Measurements from ENCODE around the gene ZSCAN23.

Gene ZSCAN23

GRCh38 chr6:28395918-28396317 lies 47.4 kb downstream of the ZSCAN23 start:
- Histone ChIP-seq H3K4me2 (ENCODE audit: low read length) (peak overlapping the region; percentile 61), H3K9me3 (ENCODE audit: control insufficient read depth, insufficient read depth, low read length) (0 out of 2 replicates have a peak, but pooled peaks cover 3% of the 10 kb centered on the region), H3K4me3 (ENCODE audit: low read length) (no peak overlapping the region), H3F3A (ENCODE audit: control insufficient read depth, insufficient read depth) (no peaks in the 10 kb centered on the region), H3K79me2 (ENCODE audit: control insufficient read depth, low read length) (peaks cover 47% of the 10 kb centered on the region), H3K27me3 (ENCODE audit: control insufficient read depth, low read length) (no peaks in the 10 kb centered on the region), H3K9me2 (replicated peaks; ENCODE audit: control insufficient read depth, low read length) (no peaks in the 10 kb centered on the region), H3K4me1 (ENCODE audit: control insufficient read depth, low read length) (peaks cover 25% of the 10 kb centered on the region), H4K20me1 (ENCODE audit: control insufficient read depth, insufficient read depth, low read depth, low read length) (no peaks in the 10 kb centered on the region), H3K27ac (ENCODE audit: low read depth, low read length) (no peak overlapping the region), H3K36me3 (ENCODE audit: control insufficient read depth, low read length) (peaks cover 32% of the 10 kb centered on the region)
- TF ChIP-seq EZH2phosphoT487 (IDR thresholded peaks at IDR 0.05; ENCODE audit: borderline replicate concordance, low read length) (no peak), CTCF (IDR thresholded peaks at IDR 0.05; ENCODE audit: low read depth, low read length, poor library complexity, severe bottlenecking) (no peak)

- H3K4me2 ChIP-seq (ENCODE audit: low read length), result no peak overlapping the region
- H3K9me3 ChIP-seq (ENCODE audit: control insufficient read depth, insufficient read depth, low read length), result no peaks in the 10 kb centered on the region
- H3K4me3 ChIP-seq (ENCODE audit: low read length), result no peak overlapping the region
- H3K9me2 ChIP-seq (replicated peaks; ENCODE audit: control insufficient read depth, low read length), result no peaks in the 10 kb centered on the region
- TF ChIP-seq CTCF (IDR thresholded peaks at IDR 0.05; ENCODE audit: low read depth, low read length, poor library complexity, severe bottlenecking) (no peak), EZH2phosphoT487 (IDR thresholded peaks at IDR 0.05; ENCODE audit: borderline replicate concordance, low read length) (no peak)
- H3K79me2 ChIP-seq (ENCODE audit: control insufficient read depth, low read length), result peaks cover 44% of the 10 kb centered on the region
- peaks cover 42% of the 10 kb centered on the region for H3K36me3 ChIP-seq (ENCODE audit: control insufficient read depth, low read length)
- no peaks in the 10 kb centered on the region for H3F3A ChIP-seq (ENCODE audit: control insufficient read depth, insufficient read depth)
- H3K4me1 ChIP-seq (ENCODE audit: control insufficient read depth, low read length), result peaks cover 13% of the 10 kb centered on the region
- H4K20me1 ChIP-seq (ENCODE audit: control insufficient read depth, insufficient read depth, low read depth, low read length), result no peaks in the 10 kb centered on the region
- H3K27ac ChIP-seq (ENCODE audit: low read depth, low read length), result no peak overlapping the region
- no peaks in the 10 kb centered on the region for H3K27me3 ChIP-seq (ENCODE audit: control insufficient read depth, low read length)
Observed at GRCh38 chr6:28393912-28394662, 49.2 kb downstream of the ZSCAN23 start.

GRCh38 chr6:28390688-28391087 lies 52.6 kb downstream of the ZSCAN23 start:
- Histone ChIP-seq H3K9me3 (ENCODE audit: control insufficient read depth, insufficient read depth, low read length) (no peaks in the 10 kb centered on the region), H3K9me2 (replicated peaks; ENCODE audit: control insufficient read depth, low read length) (no peaks in the 10 kb centered on the region), H4K20me1 (ENCODE audit: control insufficient read depth, insufficient read depth, low read depth, low read length) (no peaks in the 10 kb centered on the region), H3K4me3 (ENCODE audit: low read length) (no peak overlapping the region), H3K4me1 (ENCODE audit: control insufficient read depth, low read length) (no peaks in the 10 kb centered on the region), H3K36me3 (ENCODE audit: control insufficient read depth, low read length) (peaks cover 32% of the 10 kb centered on the region), H3K4me2 (ENCODE audit: low read length) (no peak overlapping the region), H3K27me3 (ENCODE audit: control insufficient read depth, low read length) (no peaks in the 10 kb centered on the region), H3K79me2 (ENCODE audit: control insufficient read depth, low read length) (peaks cover 25% of the 10 kb centered on the region), H3K27ac (ENCODE audit: low read depth, low read length) (no peak overlapping the region), H3F3A (ENCODE audit: control insufficient read depth, insufficient read depth) (no peaks in the 10 kb centered on the region)
- TF ChIP-seq CTCF (IDR thresholded peaks at IDR 0.05; ENCODE audit: low read depth, low read length, poor library complexity, severe bottlenecking) (no peak), EZH2phosphoT487 (IDR thresholded peaks at IDR 0.05; ENCODE audit: borderline replicate concordance, low read length) (no peak)

Measured in DOHH2 (cell line).